NCI-H128 (cell line): ENCODE data around the gene FAM13A.

Experiments
- DNase-seq: peaks from one replicate; lab custom pipeline; 2025; ENCODE audit not compliant: unreplicated experiment; lab: John Stamatoyannopoulos, UW

Gene FAM13A

GRCh38 chr4:88792821-88793220 is 264.2 kb downstream of the FAM13A start:
- no peak for DNase-seq

DNA sequence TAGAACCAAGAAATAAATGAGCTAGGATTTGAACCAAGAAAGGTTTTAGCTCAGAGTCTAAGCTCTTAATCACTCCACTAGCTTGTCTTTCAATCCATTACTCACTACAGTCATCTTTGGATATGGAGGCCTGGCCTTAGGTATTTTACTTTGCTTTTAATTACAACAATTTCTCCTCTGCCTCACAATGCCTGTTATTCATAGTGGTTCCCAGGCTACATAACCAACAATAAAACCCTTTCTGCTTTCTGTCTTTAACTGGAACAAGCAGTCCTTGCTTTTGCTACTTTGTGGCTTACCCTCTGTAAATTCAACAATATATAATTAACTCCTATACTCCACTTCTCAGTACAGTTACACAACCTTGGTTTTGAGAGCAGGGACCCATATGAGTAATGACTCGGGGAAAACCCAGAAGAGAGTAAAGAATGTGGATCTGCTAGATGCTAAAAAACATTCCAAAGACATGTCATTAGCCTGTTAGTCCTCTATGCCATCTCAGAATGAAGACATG is 264.7 kb downstream of the FAM13A start:
- DNase-seq, result no peak

- no peak for DNase-seq
Observed at GRCh38 chr4:88791274-88791673, 265.7 kb downstream of the FAM13A start.

DNA sequence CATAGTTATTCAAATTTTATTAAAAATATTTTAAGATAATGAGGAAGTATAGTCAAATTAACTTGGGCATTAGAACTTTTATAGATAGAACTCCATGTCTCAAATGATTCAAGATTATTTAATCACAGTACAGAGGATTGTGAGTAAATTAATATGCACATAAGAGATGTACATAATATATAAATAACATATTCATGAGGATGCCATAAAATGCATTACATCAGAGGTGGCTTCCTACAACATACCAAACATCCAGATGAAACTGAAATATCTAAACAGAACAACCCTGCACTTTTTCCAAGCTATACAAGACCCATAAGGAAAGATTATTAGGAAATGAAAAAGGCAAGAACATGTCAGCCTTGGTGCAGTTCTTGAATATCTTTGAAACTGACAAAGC is 268.1 kb downstream of the FAM13A start:
- no peak for DNase-seq

- DNase-seq, result no peak
Observed at GRCh38 chr4:88788424-88788823, 268.6 kb downstream of the FAM13A start.

DNA sequence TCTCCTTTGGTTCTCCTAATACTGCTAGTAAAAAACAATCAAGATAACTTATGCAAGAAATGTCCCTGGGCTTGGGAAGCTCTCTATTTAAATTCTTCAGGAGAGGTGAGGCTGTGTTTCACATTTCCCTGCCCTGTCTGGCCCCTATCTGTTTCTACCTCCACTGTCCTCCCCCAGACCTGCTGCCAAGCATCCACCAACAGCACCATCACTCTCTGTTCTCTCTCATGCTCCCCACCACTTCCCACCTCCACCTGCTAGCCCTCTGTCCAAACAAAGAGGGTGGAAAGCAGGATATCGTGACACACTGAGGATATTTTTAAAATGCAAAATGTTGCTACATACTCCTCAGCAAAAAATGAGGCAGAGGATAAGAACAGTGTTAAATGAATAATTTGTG is 271.0 kb downstream of the FAM13A start:
- no peak for DNase-seq

DNA sequence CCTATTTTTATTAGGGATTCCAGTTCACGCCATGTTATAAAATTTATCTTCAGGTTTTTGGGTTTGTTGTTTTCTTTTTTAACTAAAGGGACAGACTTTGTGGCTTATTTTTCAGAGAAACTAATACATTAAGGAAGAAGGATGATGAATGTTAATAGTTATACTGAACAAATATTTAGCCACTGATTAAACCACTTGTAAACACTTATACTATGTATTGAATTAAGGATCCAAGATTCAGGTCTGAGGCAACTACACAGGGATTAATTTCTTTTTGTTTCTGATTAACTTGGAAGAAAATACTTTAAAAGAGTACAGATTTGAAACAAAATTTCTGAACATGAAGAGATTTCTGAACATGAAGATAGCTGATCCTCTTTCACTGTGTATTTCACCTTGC is 276.6 kb downstream of the FAM13A start:
- no peak for DNase-seq

- no peak for DNase-seq
Observed at GRCh38 chr4:88779431-88779830, 277.6 kb downstream of the FAM13A start.

DNA sequence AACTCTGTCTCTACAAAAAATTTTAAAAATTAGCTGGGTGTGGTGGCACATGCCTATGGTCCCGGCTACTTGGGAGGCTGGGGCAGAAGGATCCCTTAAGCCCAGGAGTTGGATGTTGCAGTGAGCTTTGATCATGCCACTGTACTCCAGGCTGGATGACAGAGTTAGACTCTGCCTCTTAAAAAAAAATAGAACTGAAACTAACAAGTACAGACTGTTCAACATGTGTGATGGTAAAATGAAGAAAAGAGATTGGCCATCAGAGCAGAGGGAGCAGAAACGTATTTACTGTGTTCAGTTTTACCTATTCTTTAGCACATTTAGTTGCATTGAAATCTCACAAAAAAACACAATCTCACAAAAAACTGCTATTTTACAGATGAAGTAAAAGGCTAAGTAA is 281.5 kb downstream of the FAM13A start:
- DNase-seq, result no peak

- DNase-seq, result no peak
Observed at GRCh38 chr4:88775026-88775425, 282.0 kb downstream of the FAM13A start.

DNA sequence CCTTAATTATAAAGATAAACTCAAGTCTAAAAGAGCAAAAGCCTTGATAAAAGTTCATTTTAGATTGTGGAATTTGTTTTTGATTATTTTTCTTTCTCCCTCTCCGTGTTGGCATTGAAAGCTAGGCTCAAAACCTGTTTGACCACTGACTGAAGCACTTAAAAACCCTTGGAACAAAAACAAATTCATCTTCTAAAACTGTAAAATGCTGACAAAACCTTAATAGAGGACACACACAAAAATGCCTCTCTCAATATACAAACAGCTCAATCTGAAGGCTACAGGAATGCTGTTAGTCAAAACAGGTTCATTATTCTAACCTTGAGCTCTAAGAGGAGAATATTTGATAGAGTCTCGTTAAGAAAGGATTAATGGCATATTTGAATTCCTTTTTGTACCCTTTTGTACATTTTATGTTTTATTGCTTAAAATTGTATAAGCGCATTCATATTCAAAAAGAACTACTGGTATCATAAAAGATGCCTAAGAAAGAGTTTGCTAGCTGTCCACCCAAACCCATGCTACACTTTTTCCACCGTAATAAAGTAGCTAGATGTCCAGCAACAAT is 285.0 kb downstream of the FAM13A start:
- no peak for DNase-seq

DNA sequence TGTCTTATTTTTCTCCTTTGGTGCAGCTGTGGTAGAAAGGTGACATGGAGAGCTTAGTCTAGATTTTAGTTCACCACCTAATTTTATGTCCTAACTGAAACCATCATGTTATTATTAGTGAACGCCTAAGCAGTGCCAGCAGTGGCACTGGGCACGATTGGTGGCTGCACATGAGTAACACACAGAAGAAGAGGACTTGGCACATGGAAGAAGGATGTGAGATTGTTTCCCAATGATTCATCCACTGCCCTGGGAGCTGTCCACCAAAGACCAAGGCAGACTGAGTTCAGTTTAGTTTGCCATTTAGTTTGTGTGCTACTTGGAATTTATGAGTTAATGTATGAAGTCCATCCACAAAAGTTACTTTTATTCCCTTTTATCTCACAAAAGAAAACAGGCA is 291.3 kb downstream of the FAM13A start:
- DNase-seq, result no peak

- no peak for DNase-seq
Observed at GRCh38 chr4:88763075-88763474, 293.9 kb downstream of the FAM13A start.

DNA sequence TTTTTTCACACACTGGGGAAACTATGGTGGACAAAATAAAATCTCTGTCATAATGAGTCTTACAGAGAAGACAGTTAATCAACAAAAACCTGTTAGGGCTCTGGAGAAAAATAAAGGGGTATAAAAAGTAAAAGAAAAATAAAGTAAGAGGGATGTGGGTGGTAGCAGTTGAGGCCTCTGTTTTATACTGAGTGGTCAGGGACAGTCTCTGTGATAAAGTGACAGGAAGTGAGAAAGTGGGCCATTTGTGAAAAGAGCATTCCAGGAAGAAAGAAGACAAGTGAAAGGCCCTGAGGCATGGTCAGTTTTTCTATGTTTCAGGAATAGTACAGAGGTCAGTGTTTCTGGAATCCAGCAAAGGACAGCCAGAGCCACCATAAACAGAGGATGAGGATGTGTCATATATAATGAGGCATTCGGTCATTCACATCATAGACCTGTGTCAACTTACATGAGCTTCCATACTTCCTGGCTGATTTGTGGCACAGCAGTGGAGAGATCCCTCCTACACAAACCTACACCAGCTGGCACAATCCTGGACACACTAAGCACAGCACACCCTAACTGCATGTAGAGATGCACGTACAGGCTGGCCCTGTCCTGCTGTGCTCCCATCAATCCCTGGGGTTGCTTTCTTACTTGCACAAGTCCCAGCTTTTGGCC is 295.0 kb downstream of the FAM13A start:
- no peak for DNase-seq

- no peak for DNase-seq
Observed at GRCh38 chr4:88761342-88761741, 295.6 kb downstream of the FAM13A start.

- no peak for DNase-seq
Observed at GRCh38 chr4:88759895-88760290, 297.1 kb downstream of the FAM13A start.

GRCh38 chr4:88759039-88759894 is 297.7 kb downstream of the FAM13A start:
- DNase-seq, result peak; percentile 28

GRCh38 chr4:88758264-88758663 is 298.7 kb downstream of the FAM13A start:
- no peak for DNase-seq

DNA sequence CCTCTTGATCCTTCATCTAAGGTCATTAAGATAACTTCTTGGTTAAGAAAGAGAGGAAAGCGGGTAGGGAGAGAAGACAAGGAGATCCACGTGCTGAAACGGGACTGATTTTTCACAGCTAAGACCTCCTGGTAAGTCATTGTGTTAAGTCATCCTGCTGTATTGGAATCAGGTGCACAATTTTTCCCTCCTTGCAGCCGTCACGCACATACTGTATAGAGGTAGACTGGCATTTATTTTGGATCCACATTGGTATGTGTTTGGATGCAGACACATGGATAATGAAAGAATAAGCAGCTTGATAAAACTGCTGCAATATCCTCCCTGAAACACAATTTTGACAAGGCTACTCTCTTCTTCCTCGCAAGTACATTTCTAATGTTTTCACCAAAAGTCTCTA is 299.2 kb downstream of the FAM13A start:
- DNase-seq, result no peak

- DNase-seq, result no peak
Observed at GRCh38 chr4:88757067-88757466, 299.9 kb downstream of the FAM13A start.

- no peak for DNase-seq
Observed at GRCh38 chr4:88756149-88756548, 300.8 kb downstream of the FAM13A start.

- DNase-seq, result no peak
Observed at GRCh38 chr4:88755454-88755853, 301.5 kb downstream of the FAM13A start.
